C4-2B (cell line): ENCODE measurements around the gene CDK2AP2.
A peak's percentile ranks its signal among the peaks of the same experiment; 100 is the strongest.
"Not testable (repeated sequence)": the region's sequence is repeated elsewhere in the genome, so short reads cannot be mapped to it uniquely, and the experiment has no call there.

Experiments used
- H3K27ac ChIP-seq: fragments of 450-650 bp; 2 replicates; pipeline ENCODE4 v1.5.1; 2017
- ZFX ChIP-seq: fragments of 450-650 bp; IDR thresholded peaks from 2 replicates; pipeline ENCODE4 v1.6.1; 2017
- TF ChIP-seq, protein P1 (sequence below): fragments of 450-650 bp; conservative IDR thresholded peaks from 2 replicates; pipeline ENCODE4 v1.5.1; 2017; ENCODE audit warnings: mild to moderate bottlenecking

The CDK2AP2 gene

DNA sequence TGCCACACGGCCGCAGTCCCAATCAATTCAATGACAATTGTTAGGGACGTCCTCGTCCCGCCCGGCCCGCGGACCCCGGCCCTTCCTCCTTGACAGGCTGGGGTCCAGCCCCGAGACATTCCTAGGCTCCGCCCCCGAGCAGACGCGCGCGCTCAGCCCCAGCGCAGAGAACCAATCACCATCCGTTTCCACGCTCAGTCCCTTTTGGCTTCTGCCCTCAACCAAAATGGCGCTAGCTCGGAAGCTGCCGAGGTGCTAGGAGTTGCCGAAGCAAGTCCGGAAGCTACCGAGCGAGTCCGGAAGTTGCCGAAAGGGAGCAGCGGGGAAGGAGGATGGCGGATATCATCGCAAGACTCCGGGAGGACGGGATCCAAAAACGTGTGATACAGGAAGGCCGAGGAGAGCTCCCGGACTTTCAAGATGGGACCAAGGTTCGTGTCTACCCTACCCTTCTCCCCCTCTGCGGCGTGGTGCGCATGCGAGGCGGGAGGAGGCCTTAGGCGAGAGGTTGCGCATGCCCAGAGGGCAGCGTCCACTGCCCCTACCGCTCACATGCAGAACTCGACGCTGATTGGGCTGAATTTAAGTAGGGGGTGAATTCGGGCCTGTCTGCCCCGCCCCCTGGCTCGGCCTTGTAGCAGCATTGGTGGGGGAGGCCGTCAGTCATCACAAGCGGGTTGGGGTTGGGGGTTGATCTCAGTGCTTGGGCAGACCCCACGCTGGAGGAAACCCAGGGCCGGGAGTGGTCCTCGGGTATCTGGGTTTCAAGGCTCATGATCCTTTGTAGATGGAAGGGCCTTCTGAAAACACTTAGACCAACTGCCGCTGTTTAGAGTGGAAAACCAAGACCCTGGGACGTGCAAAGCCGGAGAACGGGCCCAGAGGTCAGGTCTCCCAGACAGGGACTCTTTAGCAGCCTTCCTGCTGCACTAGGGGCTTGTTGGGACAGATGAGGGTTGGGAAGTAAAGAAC is 24.8 kb downstream of the CDK2AP2 start, which contains the start of gene AIP:
Gene AIP, plus strand, starts transcription at position 200 of the 972 bp plus-strand sequence. Its CDS starts 133 bp downstream, at position 333.
- TF ChIP-seq ZFX, result no peak
- TF ChIP-seq, protein P1, sequence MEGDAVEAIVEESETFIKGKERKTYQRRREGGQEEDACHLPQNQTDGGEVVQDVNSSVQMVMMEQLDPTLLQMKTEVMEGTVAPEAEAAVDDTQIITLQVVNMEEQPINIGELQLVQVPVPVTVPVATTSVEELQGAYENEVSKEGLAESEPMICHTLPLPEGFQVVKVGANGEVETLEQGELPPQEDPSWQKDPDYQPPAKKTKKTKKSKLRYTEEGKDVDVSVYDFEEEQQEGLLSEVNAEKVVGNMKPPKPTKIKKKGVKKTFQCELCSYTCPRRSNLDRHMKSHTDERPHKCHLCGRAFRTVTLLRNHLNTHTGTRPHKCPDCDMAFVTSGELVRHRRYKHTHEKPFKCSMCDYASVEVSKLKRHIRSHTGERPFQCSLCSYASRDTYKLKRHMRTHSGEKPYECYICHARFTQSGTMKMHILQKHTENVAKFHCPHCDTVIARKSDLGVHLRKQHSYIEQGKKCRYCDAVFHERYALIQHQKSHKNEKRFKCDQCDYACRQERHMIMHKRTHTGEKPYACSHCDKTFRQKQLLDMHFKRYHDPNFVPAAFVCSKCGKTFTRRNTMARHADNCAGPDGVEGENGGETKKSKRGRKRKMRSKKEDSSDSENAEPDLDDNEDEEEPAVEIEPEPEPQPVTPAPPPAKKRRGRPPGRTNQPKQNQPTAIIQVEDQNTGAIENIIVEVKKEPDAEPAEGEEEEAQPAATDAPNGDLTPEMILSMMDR, result no peak
- H3K27ac ChIP-seq, result peak within 1 kb of the TSS; percentile 64

DNA sequence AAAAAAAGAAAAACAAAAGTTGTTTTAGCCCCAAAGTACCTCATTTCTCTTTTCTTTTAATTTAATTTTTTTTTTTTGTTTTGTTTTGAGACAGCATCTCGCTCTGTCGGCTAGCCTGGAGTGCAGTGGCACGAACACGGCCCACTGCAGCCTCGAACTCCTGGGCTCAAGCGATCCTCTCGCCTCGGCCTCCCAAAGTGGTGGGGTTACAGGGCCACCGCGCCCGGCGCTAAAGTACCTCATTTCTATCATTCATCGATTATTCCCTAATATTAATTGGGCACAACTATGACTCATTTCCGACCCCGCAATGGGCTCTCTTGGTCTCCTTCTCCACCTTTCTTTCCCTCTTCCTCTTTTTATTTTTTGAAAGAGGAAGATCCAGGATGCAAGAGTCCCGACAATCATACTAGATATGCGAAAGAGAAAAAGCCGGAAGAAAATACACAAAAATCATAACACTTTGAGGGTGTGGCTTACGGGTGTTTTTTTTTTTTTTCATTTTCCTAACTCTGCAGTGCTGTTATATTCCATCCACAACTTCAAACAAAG is 25.6 kb downstream of the CDK2AP2 start:
- no peak for TF ChIP-seq ZFX
- TF ChIP-seq, protein P1, result no peak
- peak overlapping the region; percentile 64 for H3K27ac ChIP-seq

DNA sequence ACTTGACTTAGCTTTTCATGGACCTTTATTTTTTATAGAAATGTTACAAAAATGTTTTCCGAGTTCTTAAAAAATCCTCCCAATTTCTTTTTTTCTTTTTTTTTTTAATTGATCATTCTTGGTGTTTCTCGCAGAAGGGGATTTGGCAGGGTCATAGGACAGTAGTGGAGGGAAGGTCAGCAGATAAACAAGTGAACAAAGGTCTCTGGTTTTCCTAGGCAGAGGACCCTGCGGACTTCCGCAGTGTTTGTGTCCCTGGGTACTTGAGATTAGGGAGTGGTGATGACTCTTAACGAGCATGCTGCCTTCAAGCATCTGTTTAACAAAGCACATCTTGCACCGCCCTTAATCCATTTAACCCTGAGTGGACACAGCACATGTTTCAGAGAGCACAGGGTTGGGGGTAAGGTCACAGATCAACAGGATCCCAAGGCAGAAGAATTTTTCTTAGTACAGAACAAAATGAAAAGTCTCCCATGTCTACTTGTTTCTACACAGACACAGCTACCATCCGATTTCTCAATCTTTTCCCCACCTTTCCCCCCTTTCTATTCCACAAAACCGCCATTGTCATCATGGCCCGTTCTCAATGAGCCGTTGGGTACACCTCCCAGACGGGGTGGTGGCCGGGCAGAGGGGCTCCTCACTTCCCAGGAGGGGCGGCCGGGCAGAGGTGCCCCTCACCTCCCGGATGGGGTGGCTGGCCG is 30.5 kb downstream of the CDK2AP2 start:
- H3K27ac ChIP-seq, result not testable (repeated sequence)

DNA sequence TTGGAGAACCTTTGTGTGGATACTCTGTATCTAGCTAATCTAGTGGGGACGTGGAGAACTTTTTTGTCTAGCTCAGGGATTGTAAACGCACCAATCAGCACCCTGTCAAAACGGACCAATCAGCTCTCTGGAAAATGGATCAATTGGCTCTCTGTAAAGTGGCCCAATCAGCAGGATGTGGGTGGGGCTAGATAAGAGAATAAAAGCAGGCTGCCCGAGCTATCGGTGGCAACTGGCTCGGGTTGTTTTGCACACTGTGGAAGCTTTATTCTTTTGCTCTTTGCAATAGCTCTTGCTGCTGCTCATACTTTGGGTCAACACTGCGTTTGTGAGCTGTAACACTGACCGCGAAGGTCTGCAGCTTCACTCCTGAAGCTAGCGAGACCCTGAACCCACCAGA is 31.3 kb downstream of the CDK2AP2 start:
- H3K27ac ChIP-seq, result not testable (repeated sequence)

DNA sequence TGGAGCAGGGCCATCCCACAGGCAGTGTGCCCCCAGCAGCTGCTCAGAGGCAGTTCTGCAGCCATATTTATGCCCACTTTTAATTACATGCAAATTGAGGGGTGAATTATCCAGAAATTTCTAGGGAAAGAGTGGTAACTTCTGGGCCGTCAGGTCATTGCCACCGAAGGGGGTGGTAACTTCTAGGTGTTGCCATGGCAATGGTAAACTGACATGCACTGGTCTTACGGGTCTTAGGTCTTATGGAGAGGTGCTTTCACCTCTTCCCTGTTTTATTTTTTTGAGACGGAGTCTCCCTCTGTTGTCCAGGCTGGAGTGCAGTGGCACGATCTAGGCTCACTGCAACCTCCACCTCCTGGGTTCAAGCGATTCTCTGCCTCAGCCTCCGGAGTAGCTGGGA is 35.1 kb downstream of the CDK2AP2 start:
- H3K27ac ChIP-seq, result no peak overlapping the region
- TF ChIP-seq ZFX, result no peak
- TF ChIP-seq, protein P1, result no peak

DNA sequence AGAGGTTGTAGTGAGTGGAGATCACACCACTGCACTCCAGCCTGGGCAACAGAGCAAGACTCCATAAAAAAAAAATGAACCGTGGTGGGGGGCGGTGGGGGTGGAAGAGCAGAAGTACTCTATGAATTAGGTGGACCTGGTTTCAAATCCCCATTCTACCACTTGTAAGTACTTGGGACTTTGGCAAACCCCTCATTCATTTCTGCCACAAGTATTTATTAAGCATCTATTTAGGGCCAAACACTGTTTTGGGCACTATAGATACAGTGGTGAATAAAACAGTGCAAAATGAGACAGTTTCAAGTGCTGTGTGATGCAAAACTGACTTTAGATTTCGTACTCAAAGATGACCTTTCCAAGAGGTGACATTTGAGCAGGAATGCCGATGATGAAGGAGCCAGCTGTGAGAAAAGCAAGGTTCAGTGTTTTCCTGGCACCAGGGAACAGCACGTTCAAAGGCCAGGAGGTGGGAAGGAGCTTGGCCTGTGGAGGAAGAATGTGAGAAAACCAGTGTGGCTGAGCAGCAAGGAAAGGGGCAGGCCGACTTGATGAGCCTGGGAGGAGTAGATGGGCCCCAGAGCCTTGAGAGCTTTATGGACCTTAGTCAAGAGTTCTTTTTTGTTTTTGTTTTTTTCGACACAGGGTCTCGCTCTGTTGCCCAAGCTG is 37.5 kb downstream of the CDK2AP2 start:
- TF ChIP-seq ZFX, result no peak
- TF ChIP-seq, protein P1, result no peak
- no peak overlapping the region for H3K27ac ChIP-seq

DNA sequence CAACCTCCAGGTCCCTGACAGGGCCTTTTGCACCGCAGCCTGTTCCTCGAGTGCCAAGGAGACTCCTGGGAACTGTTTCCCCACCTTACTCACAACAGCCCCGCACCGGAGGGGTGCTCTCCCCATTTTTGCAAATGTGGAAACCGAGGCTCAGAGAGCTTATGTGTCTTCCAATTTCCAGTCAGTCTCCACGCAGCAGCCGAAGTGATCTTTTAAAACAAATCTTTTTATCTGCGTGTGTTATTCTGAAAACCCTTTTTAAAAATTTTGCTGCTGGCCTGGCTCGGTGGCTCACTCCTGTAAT is 38.5 kb downstream of the CDK2AP2 start:
- TF ChIP-seq, protein P1, result no peak
- no peak for TF ChIP-seq ZFX
- H3K27ac ChIP-seq, result peak overlapping the region; percentile 97
